ENCODE measurements around the gene MAST4. TPM values are rescaled to one million over a fixed set of nuclear protein-coding genes. Genes with fewer than 3 reads are reported as not detected.

MAST4 gene
- total and polyA plus RNA-seq, 2 of the 13 experiments (the other 11 are each of a cell fraction or from before 2014, with no cell fraction given) = 3.4 to 3.7 TPM

- TF ChIP-seq, protein P1, sequence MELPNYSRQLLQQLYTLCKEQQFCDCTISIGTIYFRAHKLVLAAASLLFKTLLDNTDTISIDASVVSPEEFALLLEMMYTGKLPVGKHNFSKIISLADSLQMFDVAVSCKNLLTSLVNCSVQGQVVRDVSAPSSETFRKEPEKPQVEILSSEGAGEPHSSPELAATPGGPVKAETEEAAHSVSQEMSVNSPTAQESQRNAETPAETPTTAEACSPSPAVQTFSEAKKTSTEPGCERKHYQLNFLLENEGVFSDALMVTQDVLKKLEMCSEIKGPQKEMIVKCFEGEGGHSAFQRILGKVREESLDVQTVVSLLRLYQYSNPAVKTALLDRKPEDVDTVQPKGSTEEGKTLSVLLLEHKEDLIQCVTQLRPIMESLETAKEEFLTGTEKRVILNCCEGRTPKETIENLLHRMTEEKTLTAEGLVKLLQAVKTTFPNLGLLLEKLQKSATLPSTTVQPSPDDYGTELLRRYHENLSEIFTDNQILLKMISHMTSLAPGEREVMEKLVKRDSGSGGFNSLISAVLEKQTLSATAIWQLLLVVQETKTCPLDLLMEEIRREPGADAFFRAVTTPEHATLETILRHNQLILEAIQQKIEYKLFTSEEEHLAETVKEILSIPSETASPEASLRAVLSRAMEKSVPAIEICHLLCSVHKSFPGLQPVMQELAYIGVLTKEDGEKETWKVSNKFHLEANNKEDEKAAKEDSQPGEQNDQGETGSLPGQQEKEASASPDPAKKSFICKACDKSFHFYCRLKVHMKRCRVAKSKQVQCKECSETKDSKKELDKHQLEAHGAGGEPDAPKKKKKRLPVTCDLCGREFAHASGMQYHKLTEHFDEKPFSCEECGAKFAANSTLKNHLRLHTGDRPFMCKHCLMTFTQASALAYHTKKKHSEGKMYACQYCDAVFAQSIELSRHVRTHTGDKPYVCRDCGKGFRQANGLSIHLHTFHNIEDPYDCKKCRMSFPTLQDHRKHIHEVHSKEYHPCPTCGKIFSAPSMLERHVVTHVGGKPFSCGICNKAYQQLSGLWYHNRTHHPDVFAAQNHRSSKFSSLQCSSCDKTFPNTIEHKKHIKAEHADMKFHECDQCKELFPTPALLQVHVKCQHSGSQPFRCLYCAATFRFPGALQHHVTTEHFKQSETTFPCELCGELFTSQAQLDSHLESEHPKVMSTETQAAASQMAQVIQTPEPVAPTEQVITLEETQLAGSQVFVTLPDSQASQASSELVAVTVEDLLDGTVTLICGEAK (IDR thresholded peaks at IDR 0.05) = no peak
- TF ChIP-seq, protein P1 (CRISPR knock-in tag; IDR thresholded peaks at IDR 0.05) = no peak
- TF ChIP-seq ZHX2 (IDR thresholded peaks at IDR 0.05; ENCODE audit: low read depth) (no peak), ZHX2 (CRISPR knock-in tag; IDR thresholded peaks at IDR 0.05; ENCODE audit: borderline replicate concordance) (no peak), ZNF512 (CRISPR knock-in tag; IDR thresholded peaks at IDR 0.05) (no peak), ZFP90 (CRISPR knock-in tag; IDR thresholded peaks at IDR 0.05; ENCODE audit: borderline replicate concordance) (no peak), KDM2A (CRISPR knock-in tag; IDR thresholded peaks at IDR 0.05; ENCODE audit: borderline replicate concordance, low read depth) (peak; percentile 70), ZNF30 (CRISPR knock-in tag; IDR thresholded peaks at IDR 0.05) (no peak), MYC (CRISPR knock-in tag; IDR thresholded peaks at IDR 0.05; ENCODE audit: borderline replicate concordance) (peak; percentile 26; the same call in 1 of the 2 replicates), ZBTB38 (CRISPR knock-in tag; IDR thresholded peaks at IDR 0.05) (no peak), ZNF788 (CRISPR knock-in tag; IDR thresholded peaks at IDR 0.05; ENCODE audit: borderline replicate concordance) (no peak), ZNF33A (CRISPR knock-in tag; IDR thresholded peaks at IDR 0.05; ENCODE audit: borderline replicate concordance) (no peak)
Measured at GRCh38 chr5:67003935-67004729, 407.9 kb downstream of the MAST4 start (continued).

Data from HepG2 (cell line).